Measurements from ENCODE around the gene CTNNBIP1. TPM values are rescaled to one million over a fixed set of nuclear protein-coding genes. Genes with fewer than 3 reads are reported as not detected.

CTNNBIP1 gene
- polyA plus RNA-seq, 3 donors: 26.2 to 26.8 (median 26.3) TPM

DNA sequence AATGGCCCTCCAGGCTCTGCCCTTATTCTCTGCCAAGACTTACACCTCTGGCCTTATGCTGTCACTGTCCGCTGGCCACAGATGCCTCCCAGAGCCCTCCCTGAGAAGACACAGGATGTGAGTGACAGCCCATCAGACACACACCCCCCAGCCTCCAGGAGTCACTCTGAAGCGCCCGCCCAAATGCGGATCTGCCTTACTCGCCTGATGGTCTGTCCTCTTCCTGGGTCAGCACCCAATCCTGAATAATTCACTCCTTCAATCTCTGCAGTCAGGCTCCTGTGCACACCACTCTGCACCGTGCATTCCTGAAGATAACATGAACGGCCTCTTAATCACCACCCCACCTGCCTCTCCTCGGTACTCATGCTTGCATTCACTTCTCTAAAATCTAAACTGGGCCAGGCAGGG is 101.0 kb downstream of the CTNNBIP1 start:
- Histone ChIP-seq H3K4me2 (replicated peaks; ENCODE audit: extremely low read depth, low read length, poor library complexity, severe bottlenecking) (no peak overlapping the region), H3K27me3 (ENCODE audit: control insufficient read depth in 2 of 2, insufficient read depth in 2 of 2, low read length in 2 of 2) (no peaks in the 10 kb centered on the region), H3K79me2 (ENCODE audit: insufficient read depth, low read length) (peaks cover 69% of the 10 kb centered on the region), H3K36me3 (replicated peaks in 1 of 2; ENCODE audit: control insufficient read depth in 1 of 2, insufficient read depth in 2 of 2, low read length in 2 of 2) (peaks cover 0 to 8% of the 10 kb centered on the region in 2 donors), H3K4me1 (ENCODE audit: control insufficient read depth in 1 of 2, insufficient read depth in 2 of 2, low read length in 2 of 2) (no peaks in the 10 kb centered on the region), H3K27ac (ENCODE audit: low read depth in 1 of 2, low read length in 2 of 2) (no peak overlapping the region), H3K9me3 (replicated peaks in 1 of 2; ENCODE audit: control insufficient read depth in 1 of 2, insufficient read depth in 1 of 2, low read length in 2 of 2) (no peaks in the 10 kb centered on the region), H3K4me3 (replicated peaks in 1 of 3; ENCODE audit: low read depth in 2 of 3, low read length in 3 of 3) (no peak overlapping the region), H3K9ac (ENCODE audit: insufficient read depth, low read length, poor library complexity, severe bottlenecking) (no peak overlapping the region), H2AFZ (ENCODE audit: insufficient read depth, low read depth, low read length, poor library complexity, severe bottlenecking) (no peak overlapping the region), H4K20me1 (ENCODE audit: insufficient read depth, low read length) (peaks cover 52% of the 10 kb centered on the region)
- peaks cover 5 to 6% of the 10 kb centered on the region in 2 donors for H3K36me3 Mint-ChIP-seq
- TF ChIP-seq, protein P1, sequence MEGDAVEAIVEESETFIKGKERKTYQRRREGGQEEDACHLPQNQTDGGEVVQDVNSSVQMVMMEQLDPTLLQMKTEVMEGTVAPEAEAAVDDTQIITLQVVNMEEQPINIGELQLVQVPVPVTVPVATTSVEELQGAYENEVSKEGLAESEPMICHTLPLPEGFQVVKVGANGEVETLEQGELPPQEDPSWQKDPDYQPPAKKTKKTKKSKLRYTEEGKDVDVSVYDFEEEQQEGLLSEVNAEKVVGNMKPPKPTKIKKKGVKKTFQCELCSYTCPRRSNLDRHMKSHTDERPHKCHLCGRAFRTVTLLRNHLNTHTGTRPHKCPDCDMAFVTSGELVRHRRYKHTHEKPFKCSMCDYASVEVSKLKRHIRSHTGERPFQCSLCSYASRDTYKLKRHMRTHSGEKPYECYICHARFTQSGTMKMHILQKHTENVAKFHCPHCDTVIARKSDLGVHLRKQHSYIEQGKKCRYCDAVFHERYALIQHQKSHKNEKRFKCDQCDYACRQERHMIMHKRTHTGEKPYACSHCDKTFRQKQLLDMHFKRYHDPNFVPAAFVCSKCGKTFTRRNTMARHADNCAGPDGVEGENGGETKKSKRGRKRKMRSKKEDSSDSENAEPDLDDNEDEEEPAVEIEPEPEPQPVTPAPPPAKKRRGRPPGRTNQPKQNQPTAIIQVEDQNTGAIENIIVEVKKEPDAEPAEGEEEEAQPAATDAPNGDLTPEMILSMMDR (IDR thresholded peaks at IDR 0.05): no peak
- 100% methylated on average over 1 of the region's 8 CpGs for WGBS (ENCODE audit: insufficient coverage)
- H3K4me3 Mint-ChIP-seq: no peak overlapping the region
- peaks cover 6% of the 10 kb centered on the region for H3K4me1 Mint-ChIP-seq
- no peak for DNase-seq
- no peaks in the 10 kb centered on the region for H3K27me3 Mint-ChIP-seq (ENCODE audit: low read depth in 3 of 3)
- intact Hi-C loops (cut with micrococcal nuclease): no loop called here
- peak overlapping the region in 3 of 7 donors; percentile 45 to 51 (median 46) for H3K27ac Mint-ChIP-seq
- no peaks in the 10 kb centered on the region for H3K9me3 Mint-ChIP-seq

DNA sequence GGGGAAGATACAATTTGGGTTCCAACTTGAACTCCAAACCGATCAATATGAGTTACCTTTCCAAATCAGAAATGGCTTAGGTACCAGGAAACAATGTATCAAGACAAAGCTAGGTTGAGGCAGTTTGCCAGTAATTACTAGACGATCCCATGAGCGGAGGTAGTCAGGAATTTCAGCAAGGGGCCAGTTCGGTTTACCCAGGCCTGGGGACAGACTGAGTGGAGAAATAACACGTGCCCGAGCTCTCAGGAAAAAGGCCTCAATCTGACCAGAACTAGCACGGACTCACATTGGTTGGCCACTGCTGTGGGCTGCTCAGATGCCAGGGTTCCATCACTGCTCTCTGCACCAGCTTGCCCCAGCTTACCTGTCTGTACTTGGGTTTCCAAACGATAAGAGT is 101.6 kb downstream of the CTNNBIP1 start:
- Mint-ChIP-seq H3K4me3 (no peak overlapping the region), H3K27ac (no peak overlapping the region), H3K4me1 (peaks cover 6% of the 10 kb centered on the region), H3K27me3 (ENCODE audit: low read depth in 3 of 3) (no peaks in the 10 kb centered on the region), H3K36me3 (peaks cover 5 to 6% of the 10 kb centered on the region in 2 donors), H3K9me3 (no peaks in the 10 kb centered on the region)
- H3K9ac ChIP-seq (ENCODE audit: insufficient read depth, low read length, poor library complexity, severe bottlenecking): no peak overlapping the region
- H2AFZ ChIP-seq (ENCODE audit: insufficient read depth, low read depth, low read length, poor library complexity, severe bottlenecking): no peak overlapping the region
- H3K27ac ChIP-seq (ENCODE audit: low read depth in 1 of 2, low read length in 2 of 2): no peak overlapping the region
- H4K20me1 ChIP-seq (ENCODE audit: insufficient read depth, low read length): peaks cover 50% of the 10 kb centered on the region
- peaks cover 63% of the 10 kb centered on the region for H3K79me2 ChIP-seq (ENCODE audit: insufficient read depth, low read length)
- no peaks in the 10 kb centered on the region for H3K9me3 ChIP-seq (replicated peaks in 1 of 2; ENCODE audit: control insufficient read depth in 1 of 2, insufficient read depth in 1 of 2, low read length in 2 of 2)
- H3K4me3 ChIP-seq (replicated peaks in 1 of 3; ENCODE audit: low read depth in 2 of 3, low read length in 3 of 3): no peak overlapping the region
- WGBS (ENCODE audit: insufficient coverage): 94% methylated on average over 7 of the region's 8 CpGs
- intact Hi-C loops (cut with micrococcal nuclease): no loop called here
- TF ChIP-seq, protein P1 (IDR thresholded peaks at IDR 0.05): no peak
- peaks cover 0 to 8% of the 10 kb centered on the region in 2 donors for H3K36me3 ChIP-seq (replicated peaks in 1 of 2; ENCODE audit: control insufficient read depth in 1 of 2, insufficient read depth in 2 of 2, low read length in 2 of 2)
- DNase-seq: no peak
- H3K27me3 ChIP-seq (ENCODE audit: control insufficient read depth in 2 of 2, insufficient read depth in 2 of 2, low read length in 2 of 2): no peaks in the 10 kb centered on the region
- no peak overlapping the region for H3K4me2 ChIP-seq (replicated peaks; ENCODE audit: extremely low read depth, low read length, poor library complexity, severe bottlenecking)
- no peaks in the 10 kb centered on the region for H3K4me1 ChIP-seq (ENCODE audit: control insufficient read depth in 1 of 2, insufficient read depth in 2 of 2, low read length in 2 of 2)

Measured in CD14-positive monocyte (primary cell).